H9 (cell line): ENCODE measurements around the gene TSACC. TPM values are rescaled to one million over a fixed set of nuclear protein-coding genes. Genes with fewer than 3 reads are reported as not detected.

Experiments
- DNase-seq: peaks from one replicate; pipeline ENCODE4 v3.0.0-alpha.2; 2017
- H2AFZ ChIP-seq: one replicate; pipeline ENCODE4 v1.6.1; 2013; ENCODE audit warnings: mild to moderate bottlenecking, low read length, control low read depth, moderate library complexity
- H2AK5ac ChIP-seq: 2 replicates; pipeline ENCODE4 v1.6.1; 2013; ENCODE audit warnings: low read length, control low read depth, mixed read lengths; ENCODE audit not compliant: insufficient read length
- H2BK120ac ChIP-seq: one replicate; pipeline ENCODE4 v1.6.1; 2013; ENCODE audit warnings: low read depth, mild to moderate bottlenecking, low read length, control low read depth, inconsistent platforms; ENCODE audit not compliant: poor library complexity, severe bottlenecking
- H2BK12ac ChIP-seq: 2 replicates; pipeline ENCODE4 v1.6.1; 2013; ENCODE audit warnings: low read length, control low read depth, mixed read lengths, low read depth; ENCODE audit not compliant: insufficient read length
- H2BK15ac ChIP-seq: 2 replicates; pipeline ENCODE4 v1.6.1; 2013; ENCODE audit warnings: low read depth, low read length, control low read depth
- H2BK20ac ChIP-seq: one replicate; pipeline ENCODE4 v1.6.1; 2013; ENCODE audit warnings: low read depth, mild to moderate bottlenecking, low read length, control low read depth, inconsistent platforms; ENCODE audit not compliant: poor library complexity, severe bottlenecking
- H2BK5ac ChIP-seq: 2 replicates; pipeline ENCODE4 v1.6.1; 2013; ENCODE audit warnings: low read length, control low read depth, mixed read lengths; ENCODE audit not compliant: insufficient read length
- H3K14ac ChIP-seq: 2 replicates; pipeline ENCODE4 v1.6.1; 2013; ENCODE audit warnings: low read length, control low read depth; ENCODE audit not compliant: insufficient read depth
- H3K18ac ChIP-seq: 2 replicates; pipeline ENCODE4 v1.6.1; 2013; ENCODE audit warnings: low read depth, mild to moderate bottlenecking, mixed read lengths, low read length, control low read depth; ENCODE audit not compliant: insufficient read length
- H3K23ac ChIP-seq: 2 replicates; pipeline ENCODE4 v1.6.1; 2013; ENCODE audit warnings: low read length, control low read depth, mixed read lengths, low read depth; ENCODE audit not compliant: insufficient read length
- H3K23me2 ChIP-seq: 2 replicates; pipeline ENCODE4 v1.6.1; 2013; ENCODE audit warnings: low read depth, mild to moderate bottlenecking, mixed read lengths, low read length, control low read depth; ENCODE audit not compliant: insufficient read length, poor library complexity, severe bottlenecking
- H3K27ac ChIP-seq: 2 replicates; pipeline ENCODE4 v1.5.1; 2013; ENCODE audit warnings: low read length, control low read depth, mixed read lengths, low read depth; ENCODE audit not compliant: insufficient read length
- H3K27me3 ChIP-seq: 2 replicates; pipeline ENCODE4 v1.6.1; 2013; ENCODE audit warnings: low read length, control low read depth, inconsistent platforms; ENCODE audit not compliant: insufficient read depth
- H3K4ac ChIP-seq: 2 replicates; pipeline ENCODE4 v1.6.1; 2013; ENCODE audit warnings: low read depth, mild to moderate bottlenecking, control low read depth, inconsistent platforms, low read length, moderate library complexity
- H3K4me1 ChIP-seq: 2 replicates; pipeline ENCODE4 v1.6.1; 2013; ENCODE audit warnings: low read length, control low read depth, inconsistent platforms; ENCODE audit not compliant: insufficient read depth
- H3K4me2 ChIP-seq: 2 replicates; pipeline ENCODE4 v1.6.1; 2013; ENCODE audit warnings: low read length, control low read depth, mixed read lengths; ENCODE audit not compliant: insufficient read length, insufficient read depth
- H3K56ac ChIP-seq: 2 replicates; pipeline ENCODE4 v1.6.1; 2013; ENCODE audit warnings: low read depth, mild to moderate bottlenecking, mixed read lengths, low read length, control low read depth; ENCODE audit not compliant: insufficient read length
- H3K79me1 ChIP-seq: 2 replicates; pipeline ENCODE4 v1.6.1; 2013; ENCODE audit warnings: low read depth, mild to moderate bottlenecking, moderate library complexity, low read length, control low read depth, inconsistent platforms; ENCODE audit not compliant: insufficient read depth, poor library complexity, severe bottlenecking
- H3K79me2 ChIP-seq: 2 replicates; pipeline ENCODE4 v1.6.1; 2013; ENCODE audit warnings: low read length, control low read depth, inconsistent platforms; ENCODE audit not compliant: insufficient read depth
- H3K9ac ChIP-seq: 2 replicates; pipeline ENCODE4 v1.6.1; 2013; ENCODE audit warnings: low read length, control low read depth, mixed read lengths; ENCODE audit not compliant: insufficient read length; ENCODE audit errors: extremely low read depth
- H3K9me3 ChIP-seq: one replicate; pipeline ENCODE4 v1.6.1; 2013; ENCODE audit warnings: low read depth, low read length, inconsistent platforms; ENCODE audit not compliant: control insufficient read depth
- H3T11ph ChIP-seq: one replicate; pipeline ENCODE4 v1.6.1; 2013; ENCODE audit warnings: mild to moderate bottlenecking, low read length, control low read depth, inconsistent platforms
- H4K20me1 ChIP-seq: one replicate; pipeline ENCODE4 v1.6.1; 2013; ENCODE audit not compliant: control insufficient read depth, insufficient read length, insufficient read depth
- H4K5ac ChIP-seq: 2 replicates; pipeline ENCODE4 v1.6.1; 2013; ENCODE audit warnings: low read depth, mild to moderate bottlenecking, mixed read lengths, low read length, control low read depth; ENCODE audit not compliant: insufficient read length
- H4K8ac ChIP-seq: replicated peaks from 2 replicates; pipeline ENCODE4 v1.6.1; 2013; ENCODE audit warnings: low read length, control low read depth, mixed read lengths, low read depth; ENCODE audit not compliant: insufficient read length
- H4K91ac ChIP-seq: 2 replicates; pipeline ENCODE4 v1.6.1; 2013; ENCODE audit warnings: low read depth, mild to moderate bottlenecking, moderate library complexity, mixed read lengths, low read length, control low read depth; ENCODE audit not compliant: insufficient read length
- H3K27ac Mint-ChIP-seq, 3 experiments: 2 replicates in 2 of 3; 3 replicates in 1 of 3; pipeline ENCODE4 v1.8.0; 2020 to 2021; ENCODE audit warnings: mixed read lengths in 3 of 3, mild to moderate bottlenecking in 1 of 3, moderate library complexity in 1 of 3
- H3K27me3 Mint-ChIP-seq: 2 replicates; pipeline ENCODE4 v1.8.0; 2021; ENCODE audit warnings: low read depth, mild to moderate bottlenecking, moderate library complexity, mixed read lengths
- H3K36me3 Mint-ChIP-seq, 3 experiments: 2 replicates in 2 of 3; 3 replicates in 1 of 3; pipeline ENCODE4 v1.8.0; 2020 to 2021; ENCODE audit warnings: low read depth in 3 of 3, mixed read lengths in 3 of 3; ENCODE audit not compliant: insufficient read depth in 1 of 3
- H3K4me1 Mint-ChIP-seq, 2 experiments: 2 replicates each; pipeline ENCODE4 v1.8.0; 2020; ENCODE audit warnings: mixed read lengths in 2 of 2
- H3K4me3 Mint-ChIP-seq, 2 experiments: 2 replicates in 1 of 2; 3 replicates in 1 of 2; pipeline ENCODE4 v1.8.0; 2020 to 2021; ENCODE audit warnings: mild to moderate bottlenecking in 2 of 2, mixed read lengths in 2 of 2, moderate library complexity in 1 of 2
- H3K9me3 Mint-ChIP-seq, 2 experiments: 2 replicates in 1 of 2; 3 replicates in 1 of 2; pipeline ENCODE4 v1.8.0; 2020; ENCODE audit warnings: mild to moderate bottlenecking in 2 of 2, mixed read lengths in 2 of 2, moderate library complexity in 1 of 2
- CTCF ChIP-seq: fragments of 200-600 bp; sonication (generic); conservative IDR thresholded peaks from 3 replicates; pipeline ENCODE4 v1.8.0; 2021; ENCODE audit warnings: antibody characterized with exemption, mild to moderate bottlenecking
- WGBS: extraction: QIAGEN DNeasy Blood & Tissue Kit; methylation state at CpG from one replicate; pipeline ENCODE4 v1.1.7; 2013; ENCODE audit warnings: missing lambda C conversion rate, low lambda C conversion rate, mixed read lengths; ENCODE audit not compliant: insufficient read length; ENCODE audit errors: extremely low coverage; 5-methylcytosine and 5-hydroxymethylcytosine counted together
- total RNA-seq: library from RNA; stranded (reverse); gene quantifications from 2 replicates; pipeline ENCODE4 v1.2.1, GENCODE V29; 2021

TSACC gene
- total RNA-seq, 1 experiment from 2014 or later: 2.3 TPM

DNA sequence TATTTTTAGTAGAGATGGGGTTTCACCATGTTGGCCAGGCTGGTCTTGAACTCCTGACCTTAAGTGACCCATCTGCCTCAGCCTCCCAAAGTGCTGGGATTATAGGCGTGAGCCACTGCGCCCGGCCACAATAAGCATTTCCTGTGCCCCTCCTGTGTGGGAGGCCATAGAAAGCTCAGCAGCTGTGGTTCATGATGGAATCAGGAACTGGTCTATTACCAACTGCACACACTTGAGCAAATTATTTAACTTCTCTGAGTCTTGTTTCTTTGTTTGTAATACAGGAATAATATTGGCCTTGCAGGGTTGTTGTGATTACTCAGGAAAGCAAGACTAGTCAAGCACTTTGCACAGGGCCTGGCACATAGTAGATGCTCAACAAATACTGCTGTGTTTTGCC is 45.7 kb downstream of the TSACC start:
- no peak overlapping the region for H3K27ac Mint-ChIP-seq
- no peak overlapping the region for H3K27ac ChIP-seq
- H2AFZ ChIP-seq: no peak overlapping the region
- no peak overlapping the region for H2BK12ac ChIP-seq
- no peaks in the 10 kb centered on the region; the same call in 1 of the 2 replicates for H3K27me3 ChIP-seq
- H4K5ac ChIP-seq: no peak overlapping the region
- no peaks in the 10 kb centered on the region for H3K9me3 Mint-ChIP-seq
- H3K9me3 ChIP-seq: no peaks in the 10 kb centered on the region
- no peak overlapping the region for H3K4ac ChIP-seq
- H4K8ac ChIP-seq: no peak overlapping the region
- H3K36me3 Mint-ChIP-seq: no peaks in the 10 kb centered on the region
- H3K23me2 ChIP-seq: peaks cover 6% of the 10 kb centered on the region
- no peaks in the 10 kb centered on the region for H3K79me2 ChIP-seq
- H4K91ac ChIP-seq: no peak overlapping the region
- DNase-seq: no peak
- H3K56ac ChIP-seq: no peak overlapping the region
- no peak overlapping the region for H3K18ac ChIP-seq
- H3K4me3 Mint-ChIP-seq: no peak overlapping the region
- WGBS: no CpG with 5 or more reads among the region's 3 CpGs
- no peak overlapping the region for H3K4me2 ChIP-seq
- no peak overlapping the region for H3K14ac ChIP-seq
- no peaks in the 10 kb centered on the region for H3K79me1 ChIP-seq
- no peak overlapping the region for H2BK20ac ChIP-seq
- no peak overlapping the region for H2BK5ac ChIP-seq
- no peak overlapping the region for H3K9ac ChIP-seq
- no peak overlapping the region for H2AK5ac ChIP-seq
- no peak overlapping the region for H2BK15ac ChIP-seq
- H2BK120ac ChIP-seq: no peak overlapping the region
- H3K27me3 Mint-ChIP-seq: peaks cover 35% of the 10 kb centered on the region
- no peaks in the 10 kb centered on the region; the same call in 1 of the 2 replicates for H3K4me1 ChIP-seq
- no peak for TF ChIP-seq CTCF
- H3K23ac ChIP-seq: no peak overlapping the region
- no peak overlapping the region for H3T11ph ChIP-seq
- H3K4me1 Mint-ChIP-seq: peaks cover 18 to 25% of the 10 kb centered on the region in 2 experiments
- no peaks in the 10 kb centered on the region for H4K20me1 ChIP-seq
